ENCODE measurements around the gene RAVER2. TPM values are rescaled to one million over a fixed set of nuclear protein-coding genes. Genes with fewer than 3 reads are reported as not detected.
"Not testable (repeated sequence)": the region's sequence is repeated elsewhere in the genome, so short reads cannot be mapped to it uniquely, and the experiment has no call there.

Gene RAVER2
- total RNA-seq, 1 donor from 2014 or later, result 3.5 TPM

DNA sequence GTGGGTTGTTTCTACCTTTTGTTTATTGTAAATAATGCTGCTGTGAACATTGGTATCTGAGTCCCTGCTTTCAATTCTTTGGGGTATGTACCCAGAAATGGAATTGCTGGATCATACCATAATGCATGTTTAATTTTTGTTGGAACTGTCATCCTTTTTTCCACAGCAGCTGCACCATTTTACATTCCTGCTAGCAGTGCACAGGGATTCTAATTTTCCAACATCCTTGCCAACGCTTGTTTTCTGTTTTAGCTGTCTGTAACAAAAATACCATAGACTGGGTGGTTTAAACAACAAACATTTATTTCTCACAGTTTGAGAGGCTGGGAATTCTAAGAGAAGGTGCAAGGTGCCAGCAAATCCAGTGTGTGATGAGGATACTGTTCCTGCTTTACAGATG is 65.1 kb downstream of the RAVER2 start:
- no peak for DNase-seq (ENCODE audit: low spot score)

DNA sequence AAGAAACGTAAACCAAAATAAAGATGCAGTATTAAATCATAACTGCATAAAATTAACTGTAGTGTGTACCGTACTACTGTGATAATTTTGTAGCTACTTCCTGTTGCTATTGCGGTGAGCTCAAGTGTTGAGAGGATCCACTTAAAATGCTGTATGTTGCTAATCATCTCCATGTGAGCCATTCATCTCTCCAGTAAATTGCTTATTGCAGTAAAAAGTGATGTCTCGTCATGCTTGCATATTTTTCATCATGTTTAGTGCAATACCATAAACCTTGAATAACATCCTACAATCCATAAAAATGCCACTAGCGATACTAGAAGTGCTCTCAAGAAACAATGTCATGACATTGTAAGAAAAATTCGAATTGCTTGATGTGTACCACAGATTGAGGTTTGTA is 66.3 kb downstream of the RAVER2 start:
- no peak for DNase-seq (ENCODE audit: low spot score)

DNA sequence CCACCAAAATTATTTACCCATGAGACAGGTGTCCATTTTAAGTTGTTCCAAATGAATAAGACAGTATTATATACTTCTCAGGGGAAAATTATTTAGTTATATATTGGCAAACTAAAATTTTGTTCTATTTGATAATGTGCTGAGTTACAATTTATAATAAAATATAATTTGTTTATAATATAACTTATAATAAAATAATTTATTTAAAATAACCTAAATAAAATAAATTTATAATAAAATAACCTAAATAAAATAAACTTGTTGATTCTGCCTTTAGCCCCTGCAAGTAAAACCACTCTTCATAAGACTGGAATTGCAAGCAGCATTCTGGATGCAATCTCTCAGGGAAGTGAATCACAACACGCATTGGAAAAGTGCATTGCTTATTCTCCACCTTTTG is 69.6 kb downstream of the RAVER2 start:
- no peak for DNase-seq (ENCODE audit: low spot score)

DNA sequence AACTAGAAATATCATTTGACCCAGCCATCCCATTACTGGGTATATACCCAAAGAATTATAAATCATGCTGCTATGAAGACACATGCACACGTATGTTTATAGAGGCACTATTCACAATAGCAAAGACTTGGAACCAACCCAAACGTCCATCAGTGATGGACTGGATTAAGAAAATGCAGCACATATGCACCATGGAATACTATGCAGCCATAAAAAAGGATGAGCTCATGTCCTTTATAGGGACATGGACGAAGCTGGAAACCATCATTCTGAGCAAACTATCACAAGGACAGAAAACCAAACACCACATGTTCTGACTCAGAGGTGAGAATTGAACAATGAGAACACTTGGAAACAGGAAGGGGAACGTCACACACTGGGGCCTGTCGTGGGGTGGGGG is 72.5 kb downstream of the RAVER2 start:
- DNase-seq (ENCODE audit: low spot score), result not testable (repeated sequence)

DNA sequence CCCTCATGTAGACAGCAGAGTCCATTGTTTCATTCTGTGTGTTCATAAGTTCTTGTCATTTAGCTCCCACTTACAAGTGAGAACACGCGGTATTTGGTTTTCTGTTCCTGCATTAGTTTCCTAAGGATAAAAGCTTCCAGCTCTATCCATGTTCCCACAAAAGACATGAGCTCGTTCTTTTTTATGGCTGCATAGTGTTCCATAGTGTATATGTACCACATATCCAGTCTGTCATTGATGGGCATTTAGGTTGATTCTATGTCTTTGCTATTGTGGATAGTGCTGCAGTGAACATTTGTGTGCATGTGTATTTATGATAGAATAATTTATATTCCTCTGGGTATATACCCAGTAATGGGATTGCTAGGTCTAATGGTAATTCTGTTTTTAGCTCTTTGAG is 75.7 kb downstream of the RAVER2 start:
- not testable (repeated sequence) for DNase-seq (ENCODE audit: low spot score)

DNA sequence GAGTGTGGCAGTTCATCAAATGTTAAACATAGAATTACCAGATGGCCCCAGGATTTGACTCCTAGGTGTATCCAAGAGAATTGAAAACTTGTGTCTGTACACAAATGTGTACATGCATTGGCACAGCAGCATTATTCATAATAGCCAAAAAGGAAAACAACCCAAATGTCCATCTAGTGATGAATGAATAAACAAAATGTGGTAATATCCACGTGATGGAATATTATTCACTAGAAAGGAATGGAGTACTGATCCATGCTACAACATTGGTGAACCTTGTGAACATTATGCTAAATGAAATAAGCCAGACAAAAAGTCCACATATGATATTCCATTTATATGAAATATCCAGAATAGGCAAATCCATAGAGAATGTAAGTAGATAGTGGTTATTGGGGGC is 77.7 kb downstream of the RAVER2 start:
- no peak for DNase-seq (ENCODE audit: low spot score)

DNA sequence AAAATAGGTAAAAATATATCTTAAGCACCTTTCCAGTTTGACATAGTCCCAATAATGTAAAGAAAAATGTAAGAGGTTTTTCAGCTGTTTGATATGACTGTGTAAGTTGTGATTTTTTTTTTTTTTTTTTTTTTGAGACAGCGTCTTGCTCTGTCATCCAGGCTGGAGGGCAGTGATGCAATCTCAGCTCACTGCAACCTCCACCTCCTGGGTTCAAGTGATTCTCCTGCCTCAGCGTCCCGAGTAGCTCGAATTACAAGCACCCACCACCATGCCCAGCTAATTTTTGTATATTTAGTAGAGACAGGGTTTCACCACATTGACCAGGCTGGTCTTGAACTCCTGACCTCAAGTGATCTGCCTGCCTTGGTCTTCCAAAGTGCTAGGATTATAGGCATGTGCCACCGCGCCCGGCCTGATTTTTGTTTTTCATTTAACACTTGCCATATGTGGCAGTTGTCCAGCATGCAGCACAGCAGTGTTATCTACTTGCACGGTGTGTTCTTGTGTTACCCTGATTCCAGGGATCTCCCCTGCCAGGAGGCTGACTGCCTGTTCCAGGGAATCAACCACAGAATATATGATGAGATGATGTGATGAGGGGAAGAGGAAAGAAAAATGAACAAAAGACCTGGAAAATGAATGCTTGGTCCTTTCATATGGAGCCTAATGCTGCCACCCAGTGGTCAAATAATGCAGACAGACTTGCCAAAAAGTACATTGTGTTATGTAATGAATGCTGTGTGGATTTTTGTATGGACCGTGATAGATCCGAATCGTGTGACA is 79.0 kb downstream of the RAVER2 start:
- no peak for DNase-seq (ENCODE audit: low spot score)

DNA sequence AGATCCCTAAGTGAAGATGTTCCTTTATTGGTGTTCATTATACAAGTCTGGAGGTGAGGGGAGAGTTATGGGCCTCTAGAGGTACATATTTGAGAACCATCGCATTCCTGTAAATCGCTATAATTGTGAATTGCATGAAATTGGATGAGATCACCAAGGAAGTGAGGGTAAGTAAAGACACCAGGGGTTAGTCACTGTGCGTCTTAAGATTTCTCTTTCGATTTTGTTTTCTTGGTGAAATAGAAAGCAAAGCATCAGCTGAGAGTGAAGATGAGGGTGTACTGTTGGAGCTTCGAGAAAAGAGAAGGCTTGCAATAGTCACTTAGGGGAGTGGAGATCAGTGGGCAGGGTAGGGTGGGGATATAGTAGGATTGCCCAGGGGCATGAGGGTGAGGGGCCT is 82.1 kb downstream of the RAVER2 start:
- no peak for DNase-seq (ENCODE audit: low spot score)

DNA sequence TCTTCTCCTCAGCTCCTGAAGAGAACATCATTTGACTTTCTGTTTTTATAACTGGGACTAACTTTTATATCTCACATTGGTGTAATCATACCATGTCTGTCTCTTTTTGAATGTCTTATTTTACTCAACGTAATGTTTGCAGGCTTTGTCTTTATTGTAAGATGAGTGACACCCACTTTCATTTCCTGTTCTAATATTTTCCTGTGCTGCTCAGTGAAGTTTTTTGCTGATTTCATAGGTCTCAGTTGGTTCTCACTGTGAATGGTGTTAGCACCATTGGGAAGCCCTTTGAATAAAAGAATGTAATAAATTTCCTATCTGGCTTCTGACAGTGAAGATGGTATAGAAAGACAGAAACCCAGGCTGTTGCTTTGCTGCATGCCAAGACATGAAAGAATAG is 84.0 kb downstream of the RAVER2 start:
- no peak for DNase-seq (ENCODE audit: low spot score)

DNA sequence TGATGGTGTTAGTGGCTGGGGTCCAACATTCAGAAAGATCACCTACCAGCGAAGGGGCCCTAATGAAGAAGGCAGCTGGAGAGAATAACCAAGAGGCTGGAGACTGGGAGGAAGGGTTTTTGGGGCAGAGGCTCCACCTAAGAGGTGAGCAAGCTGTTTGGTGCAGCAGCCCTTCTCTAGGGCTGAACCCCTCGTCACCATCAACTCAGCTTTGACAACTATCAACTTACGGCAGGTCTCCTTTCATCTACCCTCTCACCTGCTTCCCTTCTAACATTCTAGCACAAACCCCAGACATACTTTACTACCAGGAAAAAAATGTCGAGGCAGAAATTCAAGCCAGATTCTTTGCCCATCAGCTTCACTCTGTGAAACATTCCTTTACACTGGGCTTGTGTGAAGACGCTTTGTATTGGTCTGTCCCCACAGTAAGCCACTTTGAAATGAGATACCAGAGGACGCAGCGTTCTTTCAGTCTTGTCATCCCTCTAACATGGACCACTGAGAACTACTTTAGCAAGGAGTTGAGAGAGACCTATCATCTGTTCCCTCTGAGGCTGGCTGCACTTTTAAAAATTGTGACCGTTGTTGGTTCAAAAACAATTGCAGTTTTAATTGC is 84.6 kb downstream of the RAVER2 start:
- no peak for DNase-seq (ENCODE audit: low spot score)

DNA sequence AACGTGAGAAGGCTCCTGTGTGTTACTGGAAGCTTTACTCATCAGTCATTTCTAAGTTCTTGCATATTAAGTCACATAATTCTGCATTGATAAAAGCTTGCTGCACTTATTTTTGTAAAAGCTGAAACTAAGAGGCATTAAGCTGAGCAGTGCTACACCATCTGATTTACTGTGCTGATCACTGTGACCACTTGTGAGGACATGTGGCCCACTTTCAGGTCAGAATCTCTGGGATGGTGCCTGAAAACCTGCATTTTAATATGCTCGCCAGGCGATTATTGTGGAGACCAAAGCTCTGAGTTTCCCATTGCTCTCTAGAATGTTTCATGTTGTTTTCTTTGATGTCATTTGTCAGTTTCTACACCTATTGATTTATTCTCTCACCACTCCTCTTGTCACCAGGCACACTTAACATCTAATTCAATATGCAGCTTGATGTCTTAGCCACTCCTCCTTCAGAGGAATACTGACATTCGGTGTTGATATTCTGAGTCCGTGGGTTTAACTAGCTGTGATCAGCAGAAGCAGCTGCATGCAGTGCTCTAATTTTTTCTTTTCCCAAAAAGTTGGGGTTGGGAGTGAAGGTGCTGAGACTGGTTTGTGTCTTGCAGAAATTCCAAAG is 85.3 kb downstream of the RAVER2 start:
- no peak for DNase-seq (ENCODE audit: low spot score)

DNA sequence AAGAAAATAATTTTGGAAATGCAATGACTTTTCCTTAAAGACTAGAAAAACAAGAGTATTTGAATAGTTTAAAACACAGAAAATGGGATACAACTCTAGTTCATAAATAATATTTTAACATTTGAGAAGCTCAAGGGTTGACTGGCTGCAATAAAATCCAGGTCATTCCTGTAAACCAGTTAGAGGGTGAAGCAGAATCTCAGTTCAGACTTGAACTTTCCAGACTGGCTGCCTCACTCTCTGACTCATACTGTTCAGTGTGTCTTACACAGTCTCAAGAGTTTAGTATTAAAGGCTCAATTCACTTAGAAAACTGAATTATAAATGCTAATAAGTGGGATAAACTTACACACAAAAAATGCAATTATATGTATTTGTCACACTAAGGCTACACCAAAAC is 89.9 kb downstream of the RAVER2 start:
- DNase-seq (ENCODE audit: low spot score), result no peak

DNA sequence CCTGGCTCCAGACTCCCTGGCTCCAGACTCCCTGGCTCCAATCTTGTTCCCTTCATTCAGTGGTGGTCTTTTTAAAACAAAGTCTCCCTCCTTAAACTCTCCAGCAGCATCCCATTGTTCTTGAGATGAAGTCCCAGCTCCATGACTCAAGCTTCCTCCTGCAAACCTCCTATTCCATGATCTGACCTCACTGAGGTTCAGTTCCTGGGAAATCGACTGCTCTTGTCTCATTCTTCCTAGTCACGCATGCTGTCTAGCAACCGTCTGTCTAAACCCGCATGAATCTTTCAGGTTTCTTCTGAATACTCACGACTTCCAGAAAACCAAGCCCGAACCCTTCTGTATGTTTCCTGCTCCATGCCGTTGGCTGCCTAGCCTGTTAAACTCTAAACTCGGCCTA is 91.9 kb downstream of the RAVER2 start:
- DNase-seq (ENCODE audit: low spot score), result no peak

DNA sequence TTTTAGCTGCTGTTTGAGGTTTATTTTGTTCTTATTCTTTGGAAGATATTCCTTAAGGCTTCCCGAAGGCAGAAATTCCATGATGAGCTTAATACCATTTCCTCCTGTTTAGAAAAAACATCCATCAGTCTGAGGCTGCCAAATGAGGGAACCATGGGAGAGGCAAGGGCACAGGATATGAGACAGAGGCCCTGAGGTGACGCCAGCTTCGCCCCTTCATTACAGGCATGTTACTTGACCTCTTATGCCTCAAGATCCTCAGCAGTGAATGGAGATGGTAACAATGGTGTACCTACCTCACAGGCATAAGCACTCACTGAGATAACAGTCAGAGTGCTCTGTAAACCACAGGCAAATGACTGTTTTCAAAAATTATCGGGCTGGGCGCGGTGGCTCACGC is 93.6 kb downstream of the RAVER2 start:
- no peak for DNase-seq (ENCODE audit: low spot score)

DNA sequence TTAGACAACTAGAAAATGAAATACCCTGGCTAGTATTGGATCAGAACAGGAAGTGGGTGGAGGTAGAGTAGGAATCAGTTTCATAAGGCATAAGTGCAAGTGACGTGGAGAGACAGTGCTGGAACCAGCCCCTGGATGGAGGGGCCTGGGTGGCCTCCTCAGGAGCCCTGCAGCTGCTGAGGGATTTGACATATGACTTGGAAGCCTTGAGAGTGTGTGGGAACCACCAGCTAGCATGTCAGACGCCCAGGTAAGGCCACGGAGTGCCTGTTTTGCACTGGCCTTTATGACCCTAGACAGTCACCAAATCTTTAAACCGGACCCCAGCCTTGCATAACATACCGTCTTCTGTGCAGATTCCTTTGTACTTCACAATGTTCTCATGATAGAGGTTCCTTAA is 94.4 kb downstream of the RAVER2 start:
- DNase-seq (ENCODE audit: low spot score), result no peak

DNA sequence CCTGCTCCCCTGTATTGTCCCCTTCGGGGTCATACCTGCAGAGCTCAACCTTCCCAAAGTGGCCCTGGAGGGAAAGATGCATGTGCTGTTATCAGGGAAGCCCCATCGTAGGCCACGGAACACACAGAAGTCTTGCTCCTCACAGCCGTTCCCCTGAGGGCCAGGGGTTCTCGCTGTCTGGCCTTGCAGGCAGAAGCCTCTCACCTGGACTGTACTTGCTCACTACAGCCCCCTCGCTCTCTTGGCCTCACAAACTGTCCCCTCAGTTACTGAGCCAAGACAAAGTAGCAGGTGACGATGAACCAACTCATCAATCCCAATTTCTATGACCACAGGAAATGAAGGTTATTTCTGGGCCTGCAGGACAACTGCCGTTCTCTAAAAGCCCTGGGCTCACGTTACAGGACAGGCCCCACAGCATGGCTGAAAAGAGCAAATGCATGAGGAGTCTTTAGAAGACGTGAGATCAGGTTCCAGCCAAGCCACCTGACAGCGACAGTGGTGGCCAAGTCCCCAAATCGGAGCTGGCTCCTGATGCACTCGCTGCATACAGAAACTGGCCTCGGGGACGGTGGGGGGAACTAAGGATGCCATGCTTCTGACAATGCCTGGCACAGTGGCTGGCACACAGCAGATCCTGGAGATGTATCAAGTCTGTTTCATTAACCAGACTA is 95.0 kb downstream of the RAVER2 start:
- no peak for DNase-seq (ENCODE audit: low spot score)

DNA sequence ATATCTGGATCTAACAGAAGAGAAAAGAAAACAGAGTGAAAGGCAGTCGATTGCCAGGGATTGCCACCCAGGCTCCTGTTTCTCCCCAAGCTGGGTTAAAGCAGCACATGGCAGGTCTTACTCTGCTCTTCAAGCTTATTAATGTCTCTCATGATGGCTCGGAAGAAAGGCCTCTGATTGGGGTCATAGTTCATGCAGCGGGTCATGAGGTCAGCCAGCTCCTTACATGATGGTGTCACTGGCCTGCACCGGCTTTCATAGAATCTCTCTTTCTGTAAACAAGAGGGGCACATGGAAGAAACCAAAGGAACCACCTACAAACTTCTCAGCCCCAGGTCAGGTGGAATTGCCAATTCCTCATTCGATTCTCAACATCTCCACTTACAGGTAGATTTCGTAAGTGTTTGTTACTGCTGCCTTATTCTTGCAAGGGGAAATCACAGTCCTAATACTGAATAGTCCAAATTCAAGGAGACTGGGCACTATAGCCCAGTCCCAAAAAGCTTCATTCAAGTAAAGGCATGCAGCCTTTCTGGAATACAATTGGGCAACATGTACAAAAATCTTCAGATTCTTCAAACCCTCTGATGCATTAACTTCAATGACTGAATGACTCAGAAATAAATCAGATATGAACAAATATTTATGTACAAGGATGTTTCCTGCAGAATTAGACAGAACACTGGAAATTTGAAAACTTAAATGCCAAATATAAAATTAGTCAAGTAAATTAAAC is 96.6 kb downstream of the RAVER2 start:
- DNase-seq (ENCODE audit: low spot score), result no peak

DNA sequence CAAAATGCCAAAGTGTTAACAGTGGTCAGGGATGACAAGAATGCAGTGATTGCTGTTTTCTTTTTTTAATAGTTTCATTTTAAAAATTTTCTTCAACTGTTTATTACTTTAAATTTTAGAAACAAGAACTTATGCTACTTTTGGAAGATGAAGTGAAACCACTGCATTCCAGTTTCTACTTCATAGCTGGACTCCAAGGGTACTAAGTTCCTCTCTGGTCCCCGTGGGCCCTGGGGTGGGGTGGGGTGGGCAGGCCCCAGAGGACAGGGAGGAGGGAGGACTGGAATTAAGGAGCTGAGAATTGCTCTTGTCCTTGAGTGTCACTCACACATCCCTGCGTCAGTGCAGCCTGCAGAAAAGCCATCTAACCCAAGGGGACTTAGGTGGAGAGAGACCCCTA is 97.3 kb downstream of the RAVER2 start:
- no peak for DNase-seq (ENCODE audit: low spot score)

DNA sequence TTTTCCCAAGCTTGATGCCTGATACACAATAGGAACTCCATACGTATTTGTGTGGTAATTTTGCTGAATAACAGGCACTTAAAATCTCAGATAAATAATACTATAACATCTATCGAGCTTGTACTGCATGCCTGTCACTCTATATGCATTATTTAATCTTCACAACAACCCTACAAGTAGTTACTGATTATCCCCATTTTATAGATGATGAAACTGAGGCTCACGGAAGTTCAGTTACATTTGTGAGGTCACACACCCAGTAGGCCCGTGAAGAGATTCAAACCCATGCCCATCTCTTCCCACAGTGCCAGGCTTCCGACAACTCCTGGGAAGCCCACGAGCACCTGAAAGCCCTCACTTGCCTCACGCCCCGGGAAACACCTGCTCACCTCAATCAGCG is 98.8 kb downstream of the RAVER2 start:
- DNase-seq (ENCODE audit: low spot score), result no peak

DNA sequence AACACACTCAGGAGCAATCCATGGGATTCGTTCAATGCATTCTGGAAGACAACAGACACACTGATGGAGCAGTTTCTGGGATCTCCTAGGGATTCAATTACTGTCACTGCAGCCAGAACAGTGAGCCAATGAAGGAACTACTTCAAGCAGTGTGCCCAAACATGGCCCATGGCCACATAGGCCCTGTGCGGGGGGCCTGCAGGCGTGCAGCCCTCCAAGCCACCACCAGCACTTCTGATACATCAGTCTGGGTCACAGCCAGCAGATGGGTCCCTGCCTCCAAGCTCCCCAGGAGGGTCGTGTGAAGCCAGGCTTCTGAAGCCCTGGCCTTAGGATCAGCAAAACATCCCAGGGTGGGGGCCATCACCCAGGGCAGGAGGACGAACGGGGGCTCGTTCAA is 99.3 kb downstream of the RAVER2 start:
- DNase-seq (ENCODE audit: low spot score), result no peak

DNA sequence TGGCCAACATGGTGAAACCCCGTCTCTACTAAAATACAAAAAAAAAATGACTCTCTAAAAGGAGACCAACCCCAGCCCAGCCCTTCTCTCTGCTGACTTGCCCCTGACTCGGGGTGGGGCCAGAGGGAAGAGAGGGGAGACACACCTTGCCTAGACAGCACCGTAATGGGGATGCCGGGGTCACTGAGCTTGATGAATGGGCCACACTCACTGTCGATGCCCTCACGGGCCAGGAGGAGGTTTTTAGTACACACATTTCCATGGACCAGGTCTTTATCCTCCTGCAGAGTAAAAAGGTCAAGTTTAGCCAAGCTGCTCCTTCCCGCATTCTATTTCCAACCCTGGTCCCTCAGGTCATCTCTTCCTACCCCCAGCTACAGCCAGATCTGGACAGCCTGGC is 99.7 kb downstream of the RAVER2 start:
- DNase-seq (ENCODE audit: low spot score), result no peak
